ENCODE results near the gene CLCN6. TPM values are rescaled to one million over a fixed set of nuclear protein-coding genes. Genes with fewer than 3 reads are reported as not detected.

CLCN6 gene
- total RNA-seq, 1 donor from 2014 or later: 6.8 TPM

DNA sequence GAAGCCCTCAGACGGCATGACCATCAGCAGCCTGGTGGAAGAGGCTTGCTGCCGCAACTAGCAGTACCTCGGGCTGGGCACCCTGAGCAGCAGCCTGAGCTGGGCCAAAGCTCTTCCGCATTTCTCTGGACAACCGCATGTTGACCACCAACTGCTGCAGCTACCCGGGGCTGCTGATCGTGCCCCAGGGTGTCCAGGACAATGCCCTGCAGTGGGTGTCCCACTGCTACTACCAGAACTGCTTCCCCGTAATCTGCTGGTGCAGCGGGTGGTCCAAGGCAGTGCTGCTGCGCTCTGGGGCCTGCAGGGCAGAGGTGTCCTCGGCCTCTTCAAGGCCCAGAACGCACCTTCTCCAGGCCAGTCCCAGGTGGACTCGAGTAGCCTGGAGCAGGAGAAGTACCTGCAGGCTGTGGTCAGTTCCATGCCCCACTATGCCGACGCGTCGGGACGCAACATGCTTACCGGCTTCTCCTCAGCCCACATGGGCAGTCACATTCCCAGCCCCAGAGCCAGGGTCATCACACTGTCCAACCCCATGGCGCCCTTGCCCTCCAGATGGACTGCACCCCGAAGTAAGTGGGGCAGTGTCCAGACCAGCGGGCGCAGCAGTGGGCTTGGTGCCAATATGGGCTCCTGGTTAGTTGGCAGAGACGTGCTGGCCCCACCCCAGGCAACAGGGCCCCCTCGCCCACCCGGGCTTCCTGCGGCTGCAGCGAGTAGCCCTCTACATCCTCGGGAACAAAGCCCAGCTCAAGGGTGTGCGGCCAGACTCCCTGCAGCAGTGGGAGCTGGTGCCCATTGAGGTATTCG lies 72.3 kb downstream of the CLCN6 start:
- DNase-seq (ENCODE audit: low read depth): no peak
- TF ChIP-seq, protein P1, sequence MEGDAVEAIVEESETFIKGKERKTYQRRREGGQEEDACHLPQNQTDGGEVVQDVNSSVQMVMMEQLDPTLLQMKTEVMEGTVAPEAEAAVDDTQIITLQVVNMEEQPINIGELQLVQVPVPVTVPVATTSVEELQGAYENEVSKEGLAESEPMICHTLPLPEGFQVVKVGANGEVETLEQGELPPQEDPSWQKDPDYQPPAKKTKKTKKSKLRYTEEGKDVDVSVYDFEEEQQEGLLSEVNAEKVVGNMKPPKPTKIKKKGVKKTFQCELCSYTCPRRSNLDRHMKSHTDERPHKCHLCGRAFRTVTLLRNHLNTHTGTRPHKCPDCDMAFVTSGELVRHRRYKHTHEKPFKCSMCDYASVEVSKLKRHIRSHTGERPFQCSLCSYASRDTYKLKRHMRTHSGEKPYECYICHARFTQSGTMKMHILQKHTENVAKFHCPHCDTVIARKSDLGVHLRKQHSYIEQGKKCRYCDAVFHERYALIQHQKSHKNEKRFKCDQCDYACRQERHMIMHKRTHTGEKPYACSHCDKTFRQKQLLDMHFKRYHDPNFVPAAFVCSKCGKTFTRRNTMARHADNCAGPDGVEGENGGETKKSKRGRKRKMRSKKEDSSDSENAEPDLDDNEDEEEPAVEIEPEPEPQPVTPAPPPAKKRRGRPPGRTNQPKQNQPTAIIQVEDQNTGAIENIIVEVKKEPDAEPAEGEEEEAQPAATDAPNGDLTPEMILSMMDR (conservative IDR thresholded peaks at IDR 0.05; ENCODE audit: low read depth, low read length): no peak
- H3K4me3 ChIP-seq (ENCODE audit: low read depth, low read length): no peak overlapping the region

DNA sequence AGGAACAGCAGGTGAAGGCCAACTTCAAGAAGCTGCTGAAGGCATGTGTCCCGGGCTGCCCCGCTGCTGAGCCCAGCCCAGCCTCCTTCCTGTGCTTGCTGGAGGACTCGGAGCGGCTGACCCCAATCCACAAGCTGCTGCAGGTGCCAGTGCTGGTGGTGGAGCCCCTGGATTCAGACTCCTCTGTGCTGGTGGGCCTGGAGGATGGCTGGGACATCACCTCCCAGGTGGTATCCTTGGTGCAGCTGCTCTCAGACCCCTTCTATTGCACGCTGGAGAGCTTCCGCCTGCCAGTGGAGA lies 72.8 kb downstream of the CLCN6 start:
- no peak for DNase-seq (ENCODE audit: low read depth)
- TF ChIP-seq, protein P1 (conservative IDR thresholded peaks at IDR 0.05; ENCODE audit: low read depth, low read length): no peak
- no peak overlapping the region for H3K4me3 ChIP-seq (ENCODE audit: low read depth, low read length)

DNA sequence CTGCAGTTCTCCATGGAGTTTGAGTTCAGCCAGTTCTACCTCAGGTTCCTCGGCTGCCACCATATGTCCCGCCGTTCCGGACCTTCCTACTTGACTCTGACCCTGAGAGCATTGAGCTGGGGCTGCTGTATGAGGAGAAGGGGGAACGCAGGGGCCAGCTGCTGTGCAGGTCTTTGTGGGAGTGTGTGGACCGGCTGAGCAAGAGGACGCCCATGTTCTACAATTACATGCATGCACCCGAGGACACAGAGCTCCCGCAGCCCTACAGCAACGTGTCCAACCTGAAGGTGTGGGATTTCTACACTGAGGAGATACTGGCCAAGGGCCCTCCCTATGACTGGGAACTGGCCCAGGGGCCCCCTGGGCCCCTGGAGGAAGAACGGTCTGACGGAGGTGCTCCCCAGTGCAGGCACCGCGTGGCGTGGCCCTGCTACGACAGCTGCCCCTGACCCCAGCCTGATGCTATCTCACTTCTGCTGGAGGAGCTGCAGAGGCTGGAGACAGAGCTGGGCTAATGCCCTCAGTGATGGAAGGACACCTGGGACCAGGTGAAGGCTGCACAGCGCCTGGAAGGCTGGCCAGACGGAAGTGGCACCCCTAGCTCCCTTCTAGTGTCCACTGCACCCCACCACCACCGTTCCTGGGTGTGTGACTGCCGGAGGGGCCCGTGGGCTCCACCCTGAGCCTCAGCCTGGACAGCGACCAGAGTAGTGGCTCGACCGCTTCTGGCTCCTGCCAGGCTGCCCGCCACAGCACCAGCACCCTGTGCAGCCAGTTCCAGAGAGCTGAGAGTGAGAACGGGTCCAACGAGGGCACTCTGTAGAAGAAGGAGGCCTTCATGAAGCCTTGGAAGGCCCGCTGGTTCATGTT lies 73.6 kb downstream of the CLCN6 start:
- TF ChIP-seq, protein P1 (conservative IDR thresholded peaks at IDR 0.05; ENCODE audit: low read depth, low read length): no peak
- no peak overlapping the region for H3K4me3 ChIP-seq (ENCODE audit: low read depth, low read length)
- DNase-seq (ENCODE audit: low read depth): no peak

DNA sequence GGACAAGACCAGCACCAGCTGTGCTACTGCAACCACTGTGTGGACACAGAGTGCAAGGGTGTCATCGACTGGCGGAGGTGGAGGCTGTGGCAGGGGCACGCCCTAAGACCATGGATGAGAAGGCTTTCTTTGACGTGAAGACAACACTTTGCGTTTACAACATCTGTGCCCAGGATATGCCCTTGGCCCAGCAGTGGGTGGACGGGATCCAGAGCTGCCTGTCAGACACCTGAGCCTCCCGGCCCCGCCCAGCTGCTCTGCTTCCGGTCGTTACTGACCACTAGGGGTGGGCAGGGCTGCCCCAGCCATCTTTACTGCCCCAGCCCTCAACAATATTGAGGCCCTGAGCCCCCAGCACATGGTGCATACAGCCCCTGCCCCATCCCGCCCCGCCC lies 74.2 kb downstream of the CLCN6 start:
- H3K4me3 ChIP-seq (ENCODE audit: low read depth, low read length): no peak overlapping the region
- DNase-seq (ENCODE audit: low read depth): no peak
- TF ChIP-seq, protein P1 (conservative IDR thresholded peaks at IDR 0.05; ENCODE audit: low read depth, low read length): no peak

DNA sequence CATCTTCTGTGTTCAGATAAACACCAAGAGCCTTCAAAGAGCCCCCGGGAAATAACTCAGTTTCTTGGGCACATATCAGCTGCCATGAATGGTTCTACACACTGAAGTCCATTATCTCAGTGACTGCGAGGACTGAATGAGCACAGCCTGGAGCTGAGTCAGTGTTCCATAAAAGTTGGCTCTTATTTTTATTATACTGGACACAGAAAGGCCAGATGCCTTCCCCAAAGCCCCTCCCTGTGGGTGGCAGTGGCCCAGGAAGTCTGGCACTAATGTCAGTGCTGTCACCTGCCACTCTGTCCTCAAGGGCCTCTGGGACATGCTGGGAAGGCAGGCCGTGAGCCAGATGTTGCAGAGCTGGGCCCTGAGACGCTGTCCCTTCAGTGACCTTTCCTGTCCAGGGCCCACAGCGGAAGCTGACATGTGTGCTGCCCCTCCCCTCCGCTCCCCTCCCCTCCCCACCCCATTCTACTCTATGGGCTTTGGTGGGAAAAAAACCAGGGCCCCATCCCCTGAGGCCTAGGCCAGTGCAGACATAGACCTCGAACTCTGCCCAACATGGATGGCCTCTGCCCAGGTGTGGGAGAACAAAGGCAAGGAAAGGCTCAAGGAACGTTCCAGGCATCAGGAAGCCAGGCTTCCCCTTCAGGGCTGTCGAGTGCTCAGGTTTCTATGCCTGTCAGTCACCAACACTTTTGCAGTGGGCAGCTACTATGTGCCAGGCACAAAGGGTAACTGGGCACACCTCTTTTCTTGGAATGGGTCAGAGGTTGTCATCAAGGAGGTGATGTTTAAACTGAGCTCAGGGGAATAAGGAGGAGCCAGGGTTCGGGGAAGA lies 75.1 kb downstream of the CLCN6 start:
- DNase-seq (ENCODE audit: low read depth): no peak
- H3K4me3 ChIP-seq (ENCODE audit: low read depth, low read length): no peak overlapping the region
- TF ChIP-seq, protein P1 (conservative IDR thresholded peaks at IDR 0.05; ENCODE audit: low read depth, low read length): no peak

DNA sequence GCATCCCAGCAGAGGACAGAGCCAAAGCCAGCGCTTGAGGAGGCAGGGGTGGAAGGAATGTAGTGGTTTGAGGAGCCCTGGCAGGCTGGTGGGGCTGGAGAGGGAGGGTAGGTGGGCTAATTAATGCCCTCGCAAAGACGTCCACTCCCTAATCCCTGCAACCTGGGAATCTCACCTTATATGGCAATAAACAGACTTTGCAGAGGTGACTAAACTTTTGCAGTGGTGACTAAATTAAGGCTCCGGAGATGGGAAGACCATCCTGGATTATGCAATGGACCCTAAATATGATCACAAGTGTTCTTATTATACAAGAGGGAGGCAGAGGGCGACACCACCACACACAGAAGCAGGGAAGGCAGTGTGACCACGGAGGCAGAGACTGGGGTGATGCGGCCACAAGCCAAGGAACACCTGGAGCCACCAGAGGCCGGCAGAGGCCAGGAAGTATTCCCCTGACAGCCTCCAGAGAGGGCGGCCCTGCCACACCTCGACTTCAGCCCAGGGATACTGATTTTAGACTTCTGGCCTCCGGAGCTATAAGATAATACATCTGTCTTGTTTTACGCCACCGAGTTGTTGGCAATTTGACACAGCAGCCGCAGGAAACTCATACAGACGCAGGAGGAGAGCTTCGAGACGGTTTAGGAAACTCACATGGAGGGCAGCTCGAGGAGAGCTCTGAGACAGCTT lies 75.9 kb downstream of the CLCN6 start:
- DNase-seq (ENCODE audit: low read depth): no peak
- TF ChIP-seq, protein P1 (conservative IDR thresholded peaks at IDR 0.05; ENCODE audit: low read depth, low read length): no peak
- H3K4me3 ChIP-seq (ENCODE audit: low read depth, low read length): no peak overlapping the region
